Smooth muscle cell (in vitro differentiated cells): ENCODE data around the gene CCDC34. TPM values are rescaled to one million over a fixed set of nuclear protein-coding genes. Genes with fewer than 3 reads are reported as not detected.

Experiments
- DNase-seq: peaks from one replicate; lab custom pipeline; 2025; ENCODE audit not compliant: unreplicated experiment; lab: John Stamatoyannopoulos, UW
- H2AFZ ChIP-seq: fragments of 200-600 bp; sonication (generic); 2 replicates; pipeline ENCODE4 v1.6.0; 2016; ENCODE audit warnings: antibody characterized with exemption, low read depth, mild to moderate bottlenecking
- H3F3A ChIP-seq: fragments of 200-600 bp; sonication (generic); 2 replicates; pipeline ENCODE4 v1.6.0; 2017; ENCODE audit warnings: antibody characterized with exemption, low read depth
- H3K27ac ChIP-seq: fragments of 200-600 bp; sonication (generic); 2 replicates; pipeline ENCODE4 v1.5.1; 2016; ENCODE audit warnings: low read depth, mild to moderate bottlenecking
- H3K27me3 ChIP-seq: fragments of 200-600 bp; sonication (generic); 2 replicates; pipeline ENCODE4 v1.6.1; 2016; ENCODE audit warnings: low read depth, mild to moderate bottlenecking
- H3K36me3 ChIP-seq: fragments of 200-600 bp; sonication (generic); 2 replicates; pipeline ENCODE4 v1.5.1; 2016; ENCODE audit warnings: low read depth
- H3K4me1 ChIP-seq: fragments of 200-600 bp; sonication (generic); 2 replicates; pipeline ENCODE4 v1.5.1; 2016; ENCODE audit warnings: low read depth
- H3K4me2 ChIP-seq: fragments of 200-600 bp; sonication (generic); 2 replicates; pipeline ENCODE4 v1.6.0; 2016; ENCODE audit warnings: mild to moderate bottlenecking
- H3K4me3 ChIP-seq: fragments of 200-600 bp; sonication (generic); 2 replicates; pipeline ENCODE4 v1.5.1; 2016; ENCODE audit warnings: mild to moderate bottlenecking
- H3K79me2 ChIP-seq: fragments of 200-600 bp; sonication (generic); 2 replicates; pipeline ENCODE4 v1.6.0; 2016; ENCODE audit warnings: low read depth, mild to moderate bottlenecking
- H3K9ac ChIP-seq: fragments of 200-600 bp; sonication (generic); 2 replicates; pipeline ENCODE4 v1.6.0; 2016; ENCODE audit warnings: low read depth
- H3K9me3 ChIP-seq: fragments of 200-600 bp; sonication (generic); replicated peaks from 2 replicates; pipeline ENCODE4 v1.5.1; 2016; ENCODE audit warnings: low read depth
- H4K20me1 ChIP-seq: fragments of 200-600 bp; sonication (generic); 2 replicates; pipeline ENCODE4 v1.6.0; 2016; ENCODE audit warnings: low read depth
- CTCF ChIP-seq: fragments of 200-600 bp; sonication (generic); IDR thresholded peaks from 2 replicates; pipeline ENCODE4 v1.5.1; 2017; ENCODE audit warnings: borderline replicate concordance, mild to moderate bottlenecking, antibody characterized with exemption; ENCODE audit not compliant: insufficient read depth, poor library complexity, severe bottlenecking
- WGBS: methylation state at CpG from one replicate; pipeline ENCODE4 v1.1.7; 2016; ENCODE audit warnings: low lambda C conversion rate; 5-methylcytosine and 5-hydroxymethylcytosine counted together
- polyA plus RNA-seq: library from polyadenylated mRNA; unstranded; fragments of >200 nt; fragmentation: Nextera tagmentation; extraction: Ambion mirVana; gene quantifications from 2 replicates; pipeline ENCODE4 v1.2.1, GENCODE V29; 2016
- total RNA-seq: library from RNA; depleted of rRNA; stranded (reverse); fragments of >200 nt; gene quantifications from 2 replicates; pipeline ENCODE4 v1.2.3, GENCODE V29; 2014

The CCDC34 gene
- total and polyA plus RNA-seq, 2 experiments from 2014 or later: 6.7 to 9.3 TPM

GRCh38 chr11:27379449-27379848 lies 16.4 kb upstream of the CCDC34 start:
- Histone ChIP-seq H3K36me3 (peaks cover 10% of the 10 kb centered on the region), H3K9ac (no peak overlapping the region), H3K4me3 (no peak overlapping the region), H2AFZ (no peak overlapping the region), H3K27ac (no peak overlapping the region), H3K27me3 (no peaks in the 10 kb centered on the region), H3K9me3 (no peaks in the 10 kb centered on the region), H3K4me2 (no peak overlapping the region), H4K20me1 (no peaks in the 10 kb centered on the region), H3K4me1 (no peaks in the 10 kb centered on the region), H3F3A (no peaks in the 10 kb centered on the region), H3K79me2 (no peaks in the 10 kb centered on the region)
- 80% methylated on average over 3 of the region's 3 CpGs for WGBS
- no peak for TF ChIP-seq CTCF
- no peak for DNase-seq

DNA sequence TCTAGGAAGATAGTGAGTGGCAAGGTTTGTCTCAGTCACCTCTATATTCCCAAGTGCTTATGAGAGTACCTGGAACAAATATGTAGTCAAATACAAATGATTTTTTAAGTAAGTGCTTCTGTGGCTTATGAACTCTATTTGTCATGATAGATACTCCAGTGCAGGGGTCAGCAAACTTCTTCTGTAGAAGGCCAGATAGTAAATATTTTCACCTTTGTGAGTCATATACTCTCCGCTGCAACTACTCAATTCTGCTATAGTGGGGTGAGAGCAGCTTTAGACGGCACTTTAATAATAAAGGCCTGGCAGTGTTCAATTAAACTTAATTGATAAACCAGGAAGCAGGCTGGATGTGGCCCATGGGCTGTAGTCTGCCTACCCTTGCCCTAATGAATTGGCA lies 12.4 kb upstream of the CCDC34 start:
- no peak for TF ChIP-seq CTCF

DNA sequence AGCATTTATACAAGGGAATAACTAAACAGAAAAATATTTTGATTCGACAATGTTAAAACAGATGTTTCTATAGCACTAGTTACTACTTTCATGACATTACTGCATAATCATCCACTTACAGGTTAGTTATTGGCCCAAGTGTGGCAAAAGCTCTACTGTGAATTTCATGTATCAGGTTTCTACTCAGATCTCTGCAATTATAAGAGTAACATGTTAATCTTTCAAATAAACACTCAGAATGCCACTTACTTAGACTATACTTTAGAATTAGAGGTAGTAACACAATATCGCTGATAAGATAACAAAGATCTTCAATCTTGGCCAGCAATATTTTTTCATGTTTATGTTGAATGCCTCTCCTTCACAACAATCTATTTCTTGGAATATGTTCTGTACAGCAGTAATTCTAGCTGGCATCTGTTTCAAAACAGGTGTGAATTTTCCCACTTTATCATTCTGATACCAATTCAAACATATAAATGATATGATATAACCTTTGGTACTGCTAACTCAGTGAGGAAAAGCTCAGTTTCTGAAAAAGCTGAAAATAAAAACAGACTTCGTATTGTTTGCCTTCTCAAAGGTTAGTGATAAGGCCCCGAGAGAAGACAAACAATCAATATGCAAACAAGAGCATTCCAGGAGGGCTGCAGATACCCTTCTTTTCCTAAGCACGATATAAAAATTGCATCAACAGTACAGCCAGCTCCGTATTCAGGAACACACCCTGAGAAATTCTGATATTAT lies 11.0 kb upstream of the CCDC34 start:
- Histone ChIP-seq H3K4me2 (no peak overlapping the region), H3K79me2 (no peaks in the 10 kb centered on the region), H3K9ac (no peak overlapping the region), H3K4me1 (no peaks in the 10 kb centered on the region), H4K20me1 (no peaks in the 10 kb centered on the region), H3K4me3 (no peak overlapping the region), H3K9me3 (no peaks in the 10 kb centered on the region), H2AFZ (no peak overlapping the region), H3K36me3 (peaks cover 17% of the 10 kb centered on the region), H3K27ac (no peak overlapping the region), H3F3A (peaks cover 7% of the 10 kb centered on the region), H3K27me3 (no peaks in the 10 kb centered on the region)
- 94% methylated on average over 6 of the region's 6 CpGs for WGBS
- no peak for TF ChIP-seq CTCF
- no peak for DNase-seq

More for the DNA sequence above, 12.4 kb upstream of the CCDC34 start:
- Histone ChIP-seq H3K79me2 (no peaks in the 10 kb centered on the region), H3K36me3 (peaks cover 17% of the 10 kb centered on the region), H3F3A (peaks cover 7% of the 10 kb centered on the region), H2AFZ (no peak overlapping the region), H3K4me3 (no peak overlapping the region), H3K4me2 (no peak overlapping the region), H4K20me1 (no peaks in the 10 kb centered on the region), H3K27me3 (no peaks in the 10 kb centered on the region), H3K9ac (no peak overlapping the region), H3K4me1 (no peaks in the 10 kb centered on the region), H3K27ac (no peak overlapping the region), H3K9me3 (no peaks in the 10 kb centered on the region)
- WGBS: 93% methylated on average over 2 of the region's 2 CpGs
- no peak for DNase-seq

- no peaks in the 10 kb centered on the region for H3K4me1 ChIP-seq
- no peak for DNase-seq
- no peaks in the 10 kb centered on the region for H3K79me2 ChIP-seq
- peaks cover 7% of the 10 kb centered on the region for H3F3A ChIP-seq
- WGBS: 97% methylated on average over 3 of the region's 3 CpGs
- H3K4me3 ChIP-seq: no peak overlapping the region
- no peak overlapping the region for H3K4me2 ChIP-seq
- TF ChIP-seq CTCF: no peak
- H3K27ac ChIP-seq: no peak overlapping the region
- no peak overlapping the region for H3K9ac ChIP-seq
- no peaks in the 10 kb centered on the region for H3K9me3 ChIP-seq
- peaks cover 17% of the 10 kb centered on the region for H3K36me3 ChIP-seq
- no peak overlapping the region for H2AFZ ChIP-seq
- H3K27me3 ChIP-seq: no peaks in the 10 kb centered on the region
- H4K20me1 ChIP-seq: no peaks in the 10 kb centered on the region
Observed at GRCh38 chr11:27373392-27373791, 10.4 kb upstream of the CCDC34 start.
